SU-DHL-6 (cell line): ENCODE measurements around the gene USP8.
A peak's percentile ranks its signal among the peaks of the same experiment; 100 is the strongest.
"Not testable (repeated sequence)": the region's sequence is repeated elsewhere in the genome, so short reads cannot be mapped to it uniquely, and the experiment has no call there.

Experiments
- H2AFZ ChIP-seq: fragments of 200-600 bp; sonication (generic); 2 replicates; pipeline ENCODE4 v1.6.1; 2014; ENCODE audit warnings: low read depth, mild to moderate bottlenecking, moderate library complexity, mixed read lengths, antibody characterized with exemption, low read length; ENCODE audit not compliant: severe bottlenecking
- H3F3A ChIP-seq: fragments of 200-600 bp; shearing (Covaris generic); 2 replicates; pipeline ENCODE4 v1.6.0; 2016; ENCODE audit warnings: antibody characterized with exemption, mild to moderate bottlenecking; ENCODE audit not compliant: insufficient read depth
- H3K27ac ChIP-seq: fragments of 200-600 bp; sonication (generic); 2 replicates; pipeline ENCODE4 v1.5.1; 2016; ENCODE audit warnings: low read depth, mild to moderate bottlenecking, low read length, moderate library complexity, mixed read lengths
- H3K27me3 ChIP-seq: fragments of 200-600 bp; sonication (generic), shearing (Covaris generic); 2 replicates; pipeline ENCODE4 v1.6.0; 2014; ENCODE audit warnings: mild to moderate bottlenecking, low read length
- H3K36me3 ChIP-seq: fragments of 200-600 bp; sonication (generic); 2 replicates; pipeline ENCODE4 v1.6.1; 2014; ENCODE audit warnings: mild to moderate bottlenecking, low read length, mixed read lengths
- H3K4me2 ChIP-seq: fragments of 300-600, 200-600 bp; shearing (Covaris generic), sonication (generic); 2 replicates; pipeline ENCODE4 v1.6.0; 2014; ENCODE audit warnings: low read length, low read depth, mild to moderate bottlenecking; ENCODE audit not compliant: poor library complexity, severe bottlenecking
- H3K4me3 ChIP-seq: fragments of 200-600 bp; sonication (generic); 2 replicates; pipeline ENCODE4 v1.5.1; 2014; ENCODE audit warnings: antibody characterized with exemption, low read length, mild to moderate bottlenecking, mixed read lengths; ENCODE audit not compliant: insufficient read depth, poor library complexity, severe bottlenecking
- H3K79me2 ChIP-seq: fragments of 200-600 bp; sonication (generic); 2 replicates; pipeline ENCODE4 v1.6.1; 2014; ENCODE audit warnings: mild to moderate bottlenecking, low read length, moderate library complexity; ENCODE audit not compliant: insufficient read depth
- H3K9ac ChIP-seq: fragments of 200-600 bp; sonication (generic); 2 replicates; pipeline ENCODE4 v1.7.0; 2014; ENCODE audit warnings: mild to moderate bottlenecking, low read length
- H3K9me2 ChIP-seq: fragments of 200-600 bp; sonication (generic); replicated peaks from 2 replicates; pipeline ENCODE4 v1.6.1; 2014; ENCODE audit warnings: low read length; ENCODE audit not compliant: insufficient read depth
- H3K9me3 ChIP-seq: fragments of 200-600 bp; sonication (generic); 2 replicates; pipeline ENCODE4 v1.6.1; 2014; ENCODE audit warnings: low read length, mixed read lengths; ENCODE audit not compliant: insufficient read depth
- H4K20me1 ChIP-seq: fragments of 200-600 bp; sonication (generic); 2 replicates; pipeline ENCODE4 v1.6.1; 2014; ENCODE audit warnings: low read depth, mild to moderate bottlenecking, antibody characterized with exemption, low read length, moderate library complexity, mixed read lengths
- CTCF ChIP-seq: fragments of 200-600 bp; sonication (generic); IDR thresholded peaks from one replicate; pipeline ENCODE4 v1.5.1; 2017; ENCODE audit warnings: antibody characterized with exemption, mild to moderate bottlenecking, low read length, moderate library complexity; ENCODE audit not compliant: insufficient read depth, poor library complexity, severe bottlenecking
- EZH2phosphoT487 ChIP-seq: fragments of 200-600 bp; sonication (generic), shearing (Covaris generic); conservative IDR thresholded peaks from 2 replicates; pipeline ENCODE4 v1.6.1; 2018; ENCODE audit warnings: mild to moderate bottlenecking, antibody characterized with exemption, low read length, moderate library complexity, mixed read lengths

The USP8 gene

GRCh38 chr15:50424066-50424890 is at the start of gene USP8:
USP8 (plus strand) TSS chr15:50424405; CDS start chr15:50439074, 14,669 bp downstream.
- Histone ChIP-seq H3K79me2 (peaks cover 50% of the 10 kb centered on the region), H2AFZ (peak within 1 kb of the TSS; percentile 94)

GRCh38 chr15:50377867-50378751 is 46.1 kb upstream of the USP8 start:
- no peaks in the 10 kb centered on the region for H4K20me1 ChIP-seq

More at GRCh38 chr15:50424066-50424890, at the start of gene USP8:
- Histone ChIP-seq H3K9me3 (no peaks in the 10 kb centered on the region), H3K9ac (peak within 1 kb of the TSS; percentile 77), H3K27me3 (no peaks in the 10 kb centered on the region), H3K27ac (peak within 1 kb of the TSS; percentile 41), H3K9me2 (no peaks in the 10 kb centered on the region), H3K4me3 (peak within 1 kb of the TSS; percentile 98), H3F3A (no peaks in the 10 kb centered on the region), H3K36me3 (no peaks in the 10 kb centered on the region), H3K4me2 (peak within 1 kb of the TSS; percentile 100), H4K20me1 (0 out of 2 replicates have a peak, but pooled peaks cover 7% of the 10 kb centered on the region)
- TF ChIP-seq CTCF (no peak), EZH2phosphoT487 (no peak)

GRCh38 chr15:50378776-50379175 is 45.4 kb upstream of the USP8 start:
- Histone ChIP-seq H3K27me3 (no peaks in the 10 kb centered on the region), H3K27ac (no peak overlapping the region), H4K20me1 (no peaks in the 10 kb centered on the region), H3K79me2 (no peaks in the 10 kb centered on the region), H2AFZ (no peak overlapping the region), H3K9ac (no peak overlapping the region), H3K4me2 (no peak overlapping the region), H3K9me2 (no peaks in the 10 kb centered on the region), H3K36me3 (no peaks in the 10 kb centered on the region), H3F3A (no peaks in the 10 kb centered on the region), H3K9me3 (no peaks in the 10 kb centered on the region), H3K4me3 (no peak overlapping the region)
- TF ChIP-seq CTCF (no peak), EZH2phosphoT487 (no peak)

More at GRCh38 chr15:50377867-50378751, 46.1 kb upstream of the USP8 start:
- H3K9me2 ChIP-seq, result no peaks in the 10 kb centered on the region
- no peak overlapping the region for H2AFZ ChIP-seq
- no peak overlapping the region for H3K27ac ChIP-seq
- no peaks in the 10 kb centered on the region for H3F3A ChIP-seq
- no peak overlapping the region for H3K4me2 ChIP-seq
- H3K9me3 ChIP-seq, result no peaks in the 10 kb centered on the region
- no peaks in the 10 kb centered on the region for H3K27me3 ChIP-seq
- TF ChIP-seq CTCF, result no peak
- no peak for TF ChIP-seq EZH2phosphoT487
- H3K36me3 ChIP-seq, result no peaks in the 10 kb centered on the region
- H3K4me3 ChIP-seq, result no peak overlapping the region
- no peaks in the 10 kb centered on the region for H3K79me2 ChIP-seq
- H3K9ac ChIP-seq, result no peak overlapping the region

GRCh38 chr15:50379413-50379812 is 44.8 kb upstream of the USP8 start:
- not testable (repeated sequence) for H3K9me3 ChIP-seq, H3K27ac ChIP-seq, H2AFZ ChIP-seq, H3K9me2 ChIP-seq, H3F3A ChIP-seq, H3K27me3 ChIP-seq, H3K9ac ChIP-seq, H4K20me1 ChIP-seq, H3K4me2 ChIP-seq, H3K4me3 ChIP-seq, H3K79me2 ChIP-seq, H3K36me3 ChIP-seq
